ENCODE results near the gene ERBB4. TPM values are rescaled to one million over a fixed set of nuclear protein-coding genes. Genes with fewer than 3 reads are reported as not detected.
"Not testable (repeated sequence)": the region's sequence is repeated elsewhere in the genome, so short reads cannot be mapped to it uniquely, and the experiment has no call there.

Gene ERBB4
- polyA plus RNA-seq, 1 donor, result 6.4 TPM

DNA sequence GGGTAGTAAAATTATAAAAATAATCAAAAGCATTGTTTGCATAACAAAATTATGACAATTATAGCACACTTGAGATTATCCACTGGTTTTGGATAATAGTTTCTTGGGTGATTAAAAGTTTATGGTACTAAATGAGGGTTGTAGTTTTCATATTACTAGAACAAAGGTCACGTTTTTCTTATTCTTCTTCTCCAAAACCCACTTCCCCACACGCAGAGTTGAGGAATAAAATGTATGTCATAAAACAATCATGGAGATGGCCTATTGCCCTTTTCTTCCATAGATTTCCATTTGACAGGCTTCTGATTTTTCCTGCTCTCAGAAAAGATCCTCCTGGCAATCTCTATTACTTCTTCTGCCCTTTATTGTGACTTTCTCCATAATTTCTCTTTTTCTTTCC, 863.9 kb downstream of the ERBB4 start:
- DNase-seq, result no peak

GRCh38 chr2:211673133-211673905, 865.3 kb downstream of the ERBB4 start:
- DNase-seq, result peak; percentile 59

GRCh38 chr2:211671977-211672376, 866.6 kb downstream of the ERBB4 start:
- DNase-seq, result no peak

DNA sequence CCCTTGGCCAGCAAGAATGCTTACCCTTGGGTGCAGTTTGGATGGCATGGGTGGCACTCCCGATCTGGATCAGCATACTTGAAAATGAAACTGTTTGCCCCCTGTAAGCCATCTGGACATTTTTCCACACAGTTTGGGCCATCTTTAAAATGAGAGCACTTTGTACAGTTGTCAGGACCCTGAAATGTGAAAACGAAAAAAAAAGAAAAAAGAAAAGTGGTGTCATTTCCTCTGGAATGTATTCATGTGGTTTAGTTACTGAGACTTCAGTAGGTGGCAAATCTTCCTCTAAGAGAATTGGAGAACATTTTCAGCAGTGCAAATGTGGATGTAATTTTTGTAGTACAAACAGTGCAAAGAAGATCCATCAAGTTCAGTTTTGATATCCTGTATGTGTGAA, 873.3 kb downstream of the ERBB4 start:
- no peak for DNase-seq

DNA sequence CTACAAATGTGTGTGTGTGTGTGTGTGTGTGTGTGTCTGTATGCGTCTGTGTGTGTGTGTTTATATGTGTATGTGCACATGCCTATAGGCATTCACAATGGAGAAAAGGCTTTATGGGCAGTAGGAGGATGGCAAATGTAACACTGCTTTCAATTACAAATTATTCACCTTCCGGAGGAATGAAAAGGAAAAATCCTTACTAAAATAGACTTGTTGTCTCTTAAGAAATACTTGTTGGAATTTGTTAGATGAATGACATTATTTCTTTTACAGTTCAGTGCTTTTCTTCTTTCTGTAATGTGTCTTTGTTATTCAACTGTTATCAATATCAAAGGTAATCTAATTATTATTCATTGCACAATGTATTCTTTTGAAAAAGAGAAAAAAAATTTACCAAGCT, 874.3 kb downstream of the ERBB4 start:
- DNase-seq, result no peak

- no peak for DNase-seq
These were observed 884.3 kb downstream of the ERBB4 start for GRCh38 chr2:211654211-211654780.

GRCh38 chr2:211652327-211652726, 886.3 kb downstream of the ERBB4 start:
- DNase-seq, result no peak

DNA sequence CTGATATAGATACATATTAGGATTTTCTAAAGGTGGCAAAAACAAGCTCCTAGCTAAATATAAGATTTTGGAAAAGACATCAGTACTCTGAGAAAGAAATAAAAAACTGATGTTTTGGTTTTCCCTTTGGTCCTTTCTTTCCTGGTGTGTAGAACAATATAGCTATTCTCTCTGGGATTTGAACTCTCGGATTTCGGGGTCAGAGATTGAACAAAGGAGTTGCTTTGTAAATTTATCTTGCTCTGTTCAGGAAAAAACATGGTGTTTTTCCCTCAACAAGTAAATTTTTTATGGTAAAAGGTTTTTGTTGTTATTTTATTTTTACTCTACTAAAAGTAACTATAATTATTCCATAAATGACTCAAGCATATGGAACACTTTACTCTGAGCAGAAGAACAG, 889.3 kb downstream of the ERBB4 start:
- no peak for DNase-seq

- no peak for DNase-seq
These were observed 907.1 kb downstream of the ERBB4 start for GRCh38 chr2:211631503-211631902.

DNA sequence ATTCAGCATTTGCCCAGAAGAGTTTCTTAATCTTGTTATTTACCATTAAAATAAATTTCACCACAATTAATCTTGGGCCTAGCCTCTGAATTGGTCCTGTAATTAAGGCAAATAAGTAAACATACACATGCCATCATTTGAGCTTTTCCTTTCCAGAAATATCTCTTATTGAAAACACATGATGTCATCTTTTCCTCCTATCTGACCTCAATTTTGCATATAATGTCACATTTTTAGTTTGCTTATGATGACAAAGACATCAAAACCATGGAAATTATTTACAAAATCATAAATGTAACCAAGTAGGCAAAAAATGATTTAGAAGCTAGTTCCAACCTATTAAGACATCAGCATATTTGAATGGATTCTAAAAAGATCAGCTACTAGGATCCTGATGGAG, 915.5 kb downstream of the ERBB4 start:
- no peak for DNase-seq

DNA sequence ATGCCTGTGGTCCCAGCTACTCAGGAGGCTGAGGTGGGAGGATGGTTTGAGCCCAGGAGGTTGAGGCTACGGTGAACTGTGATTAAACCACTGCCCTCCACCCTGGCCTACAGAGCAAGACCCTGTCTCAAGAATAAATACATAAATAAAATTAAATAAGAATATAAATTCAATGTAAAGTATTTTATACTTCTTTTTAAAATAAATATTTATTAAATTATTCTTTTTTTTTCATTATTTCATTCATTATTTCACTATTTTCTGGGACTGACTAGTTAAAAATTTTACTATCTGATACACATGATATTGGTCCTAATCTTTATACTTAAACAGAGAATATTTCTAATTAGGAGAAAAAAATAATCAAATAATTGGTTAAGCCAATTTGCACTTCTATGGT, 917.6 kb downstream of the ERBB4 start:
- no peak for DNase-seq

DNA sequence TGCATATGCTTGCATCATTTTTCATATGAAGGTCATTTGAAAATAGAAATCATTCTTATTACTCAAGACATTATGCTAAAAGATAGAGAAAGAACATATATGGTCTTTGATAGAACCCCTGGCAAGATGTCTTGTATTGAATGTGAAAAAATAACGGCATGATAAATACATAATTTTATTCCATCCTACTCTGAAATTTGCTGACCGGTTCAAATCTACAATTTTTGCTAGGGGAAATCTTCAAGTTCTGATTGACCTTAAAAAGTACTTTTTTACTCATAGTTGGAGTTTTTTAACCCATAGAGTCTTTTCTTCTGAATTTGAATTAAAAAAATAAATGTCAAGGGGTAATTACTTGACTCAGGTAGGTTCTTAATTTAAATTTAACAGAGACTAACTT, 920.8 kb downstream of the ERBB4 start:
- DNase-seq, result no peak

- no peak for DNase-seq
These were observed 927.0 kb downstream of the ERBB4 start for GRCh38 chr2:211611621-211612020.

DNA sequence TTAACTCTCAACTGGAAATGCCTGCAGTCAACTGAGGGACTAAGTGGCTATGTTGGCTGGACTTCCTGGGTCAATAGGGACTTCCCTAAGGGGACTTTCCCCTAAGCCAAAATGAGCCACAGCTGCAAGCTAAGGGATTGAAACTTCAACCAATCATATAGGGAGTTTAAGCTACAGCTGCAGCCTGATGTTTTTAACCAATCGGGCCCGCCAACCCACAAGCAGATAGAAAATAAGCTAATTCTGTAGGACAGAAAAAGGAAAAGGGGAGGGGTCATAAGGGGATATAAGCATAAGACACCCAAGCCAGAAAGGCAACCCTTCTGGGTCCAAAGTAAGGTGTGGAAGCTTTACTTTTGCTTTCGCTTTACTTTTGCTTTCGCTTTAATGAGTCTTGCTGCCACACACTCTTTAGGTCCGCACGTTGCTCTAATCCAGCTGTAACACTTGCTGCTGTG, 927.5 kb downstream of the ERBB4 start:
- DNase-seq, result no peak

- no peak for DNase-seq
These were observed 929.5 kb downstream of the ERBB4 start for GRCh38 chr2:211609127-211609526.

- no peak for DNase-seq
These were observed 939.5 kb downstream of the ERBB4 start for GRCh38 chr2:211599146-211599545.

DNA sequence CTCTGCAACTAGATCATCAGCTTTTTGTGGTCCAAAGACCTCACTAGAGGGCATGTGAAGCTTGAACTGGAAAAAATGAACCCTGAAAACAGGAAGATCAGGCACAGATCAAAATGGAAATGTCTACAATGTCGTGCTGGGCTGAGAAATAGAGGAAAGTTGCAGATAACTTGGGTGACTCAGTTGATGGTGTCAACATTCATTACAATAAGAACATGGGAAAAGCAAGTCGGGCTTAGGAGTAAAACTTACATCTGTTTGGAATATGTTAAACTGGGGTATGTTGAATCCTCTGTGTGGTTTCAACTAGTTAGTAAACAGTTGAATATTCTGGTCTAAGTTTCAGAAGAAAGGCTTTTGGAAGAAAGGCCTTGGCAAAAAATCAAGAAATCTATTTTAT, 940.4 kb downstream of the ERBB4 start:
- DNase-seq, result no peak

DNA sequence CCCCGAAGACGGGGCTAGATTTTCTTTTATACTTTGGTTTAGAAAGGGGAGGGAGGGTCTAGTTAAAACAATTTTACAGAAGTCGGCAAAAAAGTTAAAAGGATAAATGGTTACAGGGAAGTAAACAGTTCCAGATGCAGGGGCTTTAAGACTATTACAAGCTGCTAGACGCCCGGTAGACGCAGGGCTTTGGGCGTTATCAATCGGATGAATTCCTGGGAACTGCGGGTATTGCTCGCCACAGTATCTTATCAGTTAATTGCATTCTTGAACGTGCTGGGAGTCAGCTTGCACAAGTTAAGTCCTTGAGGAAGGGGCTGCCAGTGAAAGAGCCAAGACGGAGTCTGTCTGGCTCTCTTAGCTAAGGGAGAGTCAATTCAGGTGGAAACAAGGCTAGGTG, 946.6 kb downstream of the ERBB4 start:
- not testable (repeated sequence) for DNase-seq

GRCh38 chr2:211591426-211591825, 947.2 kb downstream of the ERBB4 start:
- DNase-seq, result no peak

DNA sequence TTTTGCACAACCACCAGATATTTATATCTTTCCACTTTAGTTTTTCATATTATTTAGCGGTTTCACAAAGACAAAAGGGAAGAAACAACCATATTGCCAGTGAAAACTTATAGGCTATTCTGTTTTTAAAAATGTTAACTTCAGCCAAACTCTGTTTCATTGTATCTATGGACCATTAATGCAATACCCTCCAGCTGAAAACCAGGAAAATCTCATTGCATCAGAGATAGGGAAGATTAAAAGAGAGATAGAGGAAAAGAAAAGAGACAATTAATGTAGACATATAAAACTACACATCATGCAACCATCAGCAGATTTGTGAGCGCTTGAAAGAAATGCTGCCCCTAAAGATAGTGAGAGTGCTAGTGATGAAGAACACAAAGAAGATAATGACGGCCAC, 970.2 kb downstream of the ERBB4 start:
- no peak for DNase-seq

GRCh38 chr2:211564441-211564840, 974.2 kb downstream of the ERBB4 start:
- no peak for DNase-seq

- DNase-seq, result no peak
These were observed 993.0 kb downstream of the ERBB4 start for GRCh38 chr2:211545582-211545981.

GRCh38 chr2:211534632-211535031, 1004.0 kb downstream of the ERBB4 start:
- DNase-seq, result no peak

GRCh38 chr2:211524248-211524647, 1014.4 kb downstream of the ERBB4 start:
- DNase-seq, result not testable (repeated sequence)

DNA sequence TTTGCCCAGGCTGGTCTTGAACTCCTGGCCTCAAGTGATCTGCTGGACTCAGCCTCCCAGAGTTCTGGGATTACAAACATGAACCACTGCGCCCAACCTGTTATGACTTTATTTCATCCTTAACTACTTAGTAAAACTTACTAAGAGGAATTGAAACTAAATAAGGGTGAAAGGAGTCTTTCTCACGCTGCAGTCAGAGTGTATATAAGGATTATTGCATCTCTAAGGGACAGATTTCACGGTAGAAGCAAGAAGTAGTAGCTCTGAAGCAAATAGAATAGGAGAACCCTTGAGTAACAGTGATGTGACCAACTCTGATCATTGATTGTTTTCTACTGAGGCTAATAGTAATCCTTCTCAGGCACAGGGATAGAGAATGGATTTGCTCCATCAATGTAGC, 1022.1 kb downstream of the ERBB4 start:
- DNase-seq, result no peak

Measured in hindlimb muscle (tissue), 1 donor.